Keratinocyte (primary cell): Measurements from ENCODE around the gene POLR2A. TPM values are rescaled to one million over a fixed set of nuclear protein-coding genes. Genes with fewer than 3 reads are reported as not detected.
"Not testable (repeated sequence)": the region's sequence is repeated elsewhere in the genome, so short reads cannot be mapped to it uniquely, and the experiment has no call there.

Source experiments
- DNase-seq: peaks from one replicate; pipeline ENCODE4 v3.0.0-alpha.2; 2011; ENCODE audit warnings: low read depth, missing footprints, low spot score
- FAIRE-seq: peaks from 2 replicates; lab custom pipeline; 2011; peaks lifted over from hg19 to GRCh38; lab: Jason Lieb, UNC
- H2AFZ ChIP-seq: 2 replicates; pipeline ENCODE4 v1.6.0; 2012; ENCODE audit warnings: low read length, control low read depth, inconsistent platforms; ENCODE audit not compliant: control insufficient read depth
- H3K27ac ChIP-seq: 2 replicates; pipeline ENCODE4 v1.5.1; 2011; ENCODE audit warnings: low read length; ENCODE audit not compliant: control insufficient read depth, insufficient read depth
- H3K27me3 ChIP-seq: 3 replicates; pipeline ENCODE4 v1.6.0; 2011; ENCODE audit warnings: low read length; ENCODE audit not compliant: control insufficient read depth, insufficient read depth; ENCODE audit errors: extremely low read depth
- H3K36me3 ChIP-seq, 2 experiments: 2 replicates in 1 of 2; 3 replicates in 1 of 2; pipeline ENCODE4 v1.5.1; 2011; ENCODE audit warnings: low read length in 2 of 2, mild to moderate bottlenecking in 1 of 2; ENCODE audit not compliant: control insufficient read depth in 2 of 2, insufficient read depth in 2 of 2; ENCODE audit errors: extremely low read depth in 1 of 2
- H3K4me1 ChIP-seq: 3 replicates; pipeline ENCODE4 v1.5.1; 2011; ENCODE audit warnings: low read length; ENCODE audit not compliant: control insufficient read depth, insufficient read depth; ENCODE audit errors: extremely low read depth
- H3K4me2 ChIP-seq: 3 replicates; pipeline ENCODE4 v1.6.0; 2011; ENCODE audit warnings: low read depth, low read length; ENCODE audit not compliant: control insufficient read depth, insufficient read depth; ENCODE audit errors: extremely low read depth
- H3K4me3 ChIP-seq, 3 experiments: fragments of 200-600 bp in 1 of 3; sonication (generic) in 1 of 3; 2 replicates in 2 of 3; 3 replicates in 1 of 3; pipeline ENCODE4 v1.5.1; 2011 to 2016; ENCODE audit warnings: low read length in 3 of 3, mild to moderate bottlenecking in 3 of 3, control low read depth in 2 of 3, inconsistent platforms in 1 of 3, low read depth in 1 of 3, mixed read lengths in 1 of 3, mixed run types in 1 of 3, moderate library complexity in 1 of 3; ENCODE audit not compliant: control insufficient read depth in 2 of 3, insufficient read depth in 2 of 3; ENCODE audit errors: extremely low read depth in 1 of 3
- H3K79me2 ChIP-seq: 2 replicates; pipeline ENCODE4 v1.6.0; 2012; ENCODE audit warnings: low read length; ENCODE audit not compliant: control insufficient read depth, insufficient read depth
- H3K9ac ChIP-seq: 3 replicates; pipeline ENCODE4 v1.6.0; 2011; ENCODE audit warnings: low read length; ENCODE audit not compliant: control insufficient read depth, insufficient read depth; ENCODE audit errors: extremely low read depth
- H3K9me1 ChIP-seq: 3 replicates; pipeline ENCODE4 v1.6.0; 2011; ENCODE audit warnings: low read length; ENCODE audit not compliant: control insufficient read depth, insufficient read depth; ENCODE audit errors: extremely low read depth
- H3K9me3 ChIP-seq: 2 replicates; pipeline ENCODE4 v1.5.1; 2012; ENCODE audit warnings: low read depth, low read length; ENCODE audit not compliant: control insufficient read depth
- H4K20me1 ChIP-seq: 3 replicates; pipeline ENCODE4 v1.6.0; 2011; ENCODE audit warnings: low read length; ENCODE audit not compliant: control insufficient read depth, insufficient read depth; ENCODE audit errors: extremely low read depth
- CTCF ChIP-seq, 3 experiments: IDR thresholded peaks in 1 of 3; conservative IDR thresholded peaks in 1 of 3; optimal IDR thresholded peaks in 1 of 3; 2 replicates in 2 of 3; 3 replicates in 1 of 3; pipeline versions ENCODE3 to v1.5.1; 2011; ENCODE audit warnings: low read length in 3 of 3, mild to moderate bottlenecking in 3 of 3, moderate library complexity in 2 of 3, control low read depth in 1 of 3, inconsistent platforms in 1 of 3; ENCODE audit not compliant: insufficient read depth in 2 of 3; ENCODE audit errors: extremely low read depth in 1 of 3
- EZH2 ChIP-seq: IDR thresholded peaks from one replicate; pipeline ENCODE4 v1.6.1; 2012; ENCODE audit warnings: inconsistent platforms, mild to moderate bottlenecking, low read length, moderate library complexity
- dilution Hi-C: fragments of 300-500 bp; cut with MboI; formaldehyde crosslinking; loops from one replicate; pipeline ENCODE4 v1.7.0; 2020; ENCODE audit warnings: low sequenced_read_pairs; ENCODE audit not compliant: extremely low pct_ligation_motif_present
- polyA plus RNA-seq, 5 experiments: library from polyadenylated mRNA; depleted of rRNA in 3 of 5; stranded (reverse) in 3 of 5; stranded (forward) in 1 of 5; unstranded in 1 of 5; fragments of >200 nt; gene quantifications; 1 replicate in 1 of 5; 2 replicates in 3 of 5; 3 replicates in 1 of 5; pipeline versions ENCODE4 v1.2.1 to v1.2.3, GENCODE V29; 2011 to 2012; ENCODE audit warnings: missing spikeins in 2 of 5, low read depth in 1 of 5, low replicate concordance in 1 of 5

Gene POLR2A
- polyA plus RNA-seq, 1 donor (not counting 4 experiments of a cell fraction or from before 2014, with no cell fraction given), result 17.5 TPM

GRCh38 chr17:7471729-7472128, 12.4 kb upstream of the POLR2A start:
- Histone ChIP-seq H3K9me1 (peaks cover 3% of the 10 kb centered on the region), H3K4me2 (no peak overlapping the region), H3K4me1 (peaks cover 19% of the 10 kb centered on the region), H3K79me2 (peaks cover 84% of the 10 kb centered on the region), H3K9ac (no peak overlapping the region), H3K9me3 (no peaks in the 10 kb centered on the region), H3K27ac (no peak overlapping the region), H3K27me3 (no peaks in the 10 kb centered on the region), H3K36me3 (peaks cover 9 to 14% of the 10 kb centered on the region in 2 experiments), H2AFZ (no peak overlapping the region), H4K20me1 (peaks cover 2% of the 10 kb centered on the region), H3K4me3 (no peak overlapping the region)
- DNase-seq, result no peak
- FAIRE-seq, result peak; percentile 23
- TF ChIP-seq CTCF (optimal IDR thresholded peaks at IDR 0.05 in 1 of 3, IDR thresholded peaks at IDR 0.05 in 1 of 3, conservative IDR thresholded peaks at IDR 0.05 in 1 of 3; ENCODE audit: extremely low read depth in 1 of 3, insufficient read depth in 2 of 3, low read length in 3 of 3) (no peak), EZH2 (no peak)
- dilution Hi-C loops, result no loop called here

GRCh38 chr17:7474767-7475166, 9.4 kb upstream of the POLR2A start:
- peaks cover 37% of the 10 kb centered on the region for H3K4me1 ChIP-seq
- H3K36me3 ChIP-seq, H3K4me2 ChIP-seq, H3K9me1 ChIP-seq, dilution Hi-C loops, H3K27ac ChIP-seq, H3K9me3 ChIP-seq, H3K27me3 ChIP-seq, H4K20me1 ChIP-seq, H3K9ac ChIP-seq, H2AFZ ChIP-seq, FAIRE-seq, DNase-seq, H3K4me3 ChIP-seq: not testable (repeated sequence)
- H3K79me2 ChIP-seq, result peaks cover 86% of the 10 kb centered on the region
